Naive thymus-derived CD4-positive, alpha-beta T cell (primary cell): ENCODE results near the gene SPSB3. TPM values are rescaled to one million over a fixed set of nuclear protein-coding genes. Genes with fewer than 3 reads are reported as not detected.

Source experiments
- ATAC-seq: fragments of 150-1000 bp; cut with Tn5 transposase; 2 replicates; pipeline ENCODE4 v1.10.0; 2021; ENCODE audit warnings: mild to moderate bottlenecking, moderate library complexity
- CTCF ChIA-PET: fragments of 350-600 bp; sonication (Branson Sonifier 250); formaldehyde crosslinking; loops from one replicate; lab custom pipeline; 2021; ENCODE audit warnings: antibody characterized with exemption; lab: Charles Lee
- POLR2A ChIA-PET: fragments of 350-600 bp; sonication (Branson Sonifier 250); formaldehyde crosslinking; loops from one replicate; lab custom pipeline; 2021; ENCODE audit warnings: antibody characterized with exemption, inconsistent platforms; lab: Charles Lee
- DNase-seq, 9 donors: peaks; one replicate each; pipeline versions ENCODE4 v3.0.0 to v3.0.0-alpha.2; 2020 to 2022; ENCODE audit warnings: mixed read lengths in 1 of 9
- H3K27ac ChIP-seq: one replicate; pipeline ENCODE4 v1.7.0; 2013; ENCODE audit warnings: mild to moderate bottlenecking, low read depth, low read length, moderate library complexity
- H3K27me3 ChIP-seq, 2 donors: one replicate each; pipeline ENCODE4 v1.7.0; 2013; ENCODE audit warnings: low read length in 2 of 2, mild to moderate bottlenecking in 2 of 2, moderate library complexity in 2 of 2; ENCODE audit not compliant: control insufficient read depth in 2 of 2, insufficient read depth in 2 of 2
- H3K36me3 ChIP-seq, 3 experiments: 1 replicate in 2 of 3; 2 replicates in 1 of 3; pipeline ENCODE4 v1.7.0; 2013; ENCODE audit warnings: low read length in 3 of 3, mild to moderate bottlenecking in 3 of 3, moderate library complexity in 1 of 3; ENCODE audit not compliant: insufficient read depth in 3 of 3, control insufficient read depth in 2 of 3
- H3K4me1 ChIP-seq, 2 donors: one replicate each; pipeline ENCODE4 v1.7.0; 2013; ENCODE audit warnings: low read length in 2 of 2, mild to moderate bottlenecking in 2 of 2, moderate library complexity in 1 of 2; ENCODE audit not compliant: control insufficient read depth in 2 of 2, insufficient read depth in 2 of 2
- H3K4me3 ChIP-seq: 2 replicates; pipeline ENCODE4 v1.7.0; 2013; ENCODE audit warnings: mild to moderate bottlenecking, low read length
- H3K9me3 ChIP-seq, 3 experiments: 1 replicate in 2 of 3; 2 replicates in 1 of 3; pipeline ENCODE4 v1.7.0; 2013; ENCODE audit warnings: low read length in 3 of 3; ENCODE audit not compliant: control insufficient read depth in 2 of 3
- H3K27ac Mint-ChIP-seq, 9 donors: one replicate each; pipeline ENCODE4 v1.8.0; 2020 to 2022; ENCODE audit warnings: mixed read lengths in 9 of 9, mild to moderate bottlenecking in 8 of 9, moderate library complexity in 5 of 9, inconsistent platforms in 2 of 9
- H3K27me3 Mint-ChIP-seq, 5 donors: one replicate each; pipeline ENCODE4 v1.8.0; 2021 to 2022; ENCODE audit warnings: mixed read lengths in 5 of 5, mild to moderate bottlenecking in 1 of 5
- H3K36me3 Mint-ChIP-seq, 5 donors: one replicate each; pipeline ENCODE4 v1.8.0; 2020 to 2022; ENCODE audit warnings: mixed read lengths in 5 of 5, mild to moderate bottlenecking in 3 of 5, inconsistent platforms in 1 of 5
- H3K4me1 Mint-ChIP-seq, 7 donors: one replicate each; pipeline ENCODE4 v1.8.0; 2020 to 2022; ENCODE audit warnings: mixed read lengths in 7 of 7, mild to moderate bottlenecking in 3 of 7, inconsistent platforms in 1 of 7
- H3K4me3 Mint-ChIP-seq, 10 donors: one replicate each; pipeline ENCODE4 v1.8.0; 2020 to 2022; ENCODE audit warnings: mild to moderate bottlenecking in 10 of 10, mixed read lengths in 10 of 10, moderate library complexity in 6 of 10, inconsistent platforms in 2 of 10
- H3K9me3 Mint-ChIP-seq, 11 donors: one replicate each; pipeline ENCODE4 v1.8.0; 2020 to 2022; ENCODE audit warnings: mixed read lengths in 11 of 11, mild to moderate bottlenecking in 4 of 11, inconsistent platforms in 1 of 11, moderate library complexity in 1 of 11
- intact Hi-C, 2 donors: fragments of 100-400 bp; cut with micrococcal nuclease; formaldehyde crosslinking; loops; one replicate each; pipeline ENCODE4 v1.15.1; 2023
- polyA plus RNA-seq, 2 donors: library from polyadenylated mRNA; unstranded; fragments of 300-500 nt; fragmentation: Illumina TruSeq; gene quantifications; one replicate each; pipeline ENCODE4 v1.2.3, GENCODE V29; 2021
- total RNA-seq, 6 experiments: library from RNA in 5 of 6; stranded (reverse) in 5 of 6; gene quantifications; 1 replicate in 5 of 6; 2 replicates in 1 of 6; pipeline ENCODE4 v1.2.3 and lab custom pipeline; 2021 to 2026

The SPSB3 gene
- total and polyA plus RNA-seq, 7 experiments from 2014 or later, result 38.2 to 127 (median 67.0) TPM

- Mint-ChIP-seq H3K27me3 (peaks cover 0 to 2% (median 0%) of the 10 kb centered on the region in 5 donors), H3K36me3 (peaks cover 0 to 9% (median 0%) of the 10 kb centered on the region in 5 donors), H3K4me3 (peak within 1 kb of the TSS; percentile 91 to 99 (median 98)), H3K27ac (peak within 1 kb of the TSS; percentile 86 to 98 (median 95)), H3K9me3 (peaks cover 0 to 3% (median 0%) of the 10 kb centered on the region in 11 donors), H3K4me1 (peaks cover 8 to 23% (median 13%) of the 10 kb centered on the region in 7 donors)
- ATAC-seq (peak; percentile 38), DNase-seq (peak in 8 of 9 donors; percentile 42 to 61 (median 55))
- Histone ChIP-seq H3K36me3 (peaks cover 0 to 46% (median 0%) of the 10 kb centered on the region in 3 experiments), H3K4me1 (peaks cover 13 to 26% of the 10 kb centered on the region in 2 donors), H3K4me3 (peak within 1 kb of the TSS; percentile 70), H3K27me3 (no peaks in the 10 kb centered on the region), H3K27ac (peak within 1 kb of the TSS; percentile 85), H3K9me3 (no peaks in the 10 kb centered on the region)
- POLR2A ChIA-PET, result interaction anchor here (1.0 to 7.9 kb wide), 9 partner anchors 9 to 251 kb away, joined by 3 to 93 read pairs (median 4); partner anchors contain the start of genes FAHD1, HAGH, JPT2 and MAPK8IP3
- intact Hi-C loops, result loop anchor here (2.0 to 10.0 kb wide), 6 partner anchors 66 to 495 kb away; partner anchors contain the start of genes CRAMP1 (in 2 of the 2), IFT140 (in 2 of the 2), MAPK8IP3 (in 2 of the 2) and CLCN7 (in 1 of the 2)
- CTCF ChIA-PET, result interaction anchor here (0.7 to 3.3 kb wide), 2 partner anchors 9 to 10 kb away, joined by 4 to 13 read pairs; partner anchors contain the start of genes NUBP2 and SPSB3
Observed at GRCh38 chr16:1772362-1772907, 9.9 kb downstream of the SPSB3 start, which contains the start of gene EME2. EME2 (plus strand) TSS chr16:1772810; CDS start chr16:1773228, 418 bp downstream.

- Histone ChIP-seq H3K27me3 (no peaks in the 10 kb centered on the region), H3K4me3 (peak overlapping the region; percentile 70), H3K36me3 (peaks cover 0 to 46% (median 0%) of the 10 kb centered on the region in 3 experiments), H3K9me3 (no peaks in the 10 kb centered on the region), H3K27ac (peak overlapping the region; percentile 85), H3K4me1 (peaks cover 13 to 26% of the 10 kb centered on the region in 2 donors)
- intact Hi-C loops, result loop anchor here (2.0 to 10.0 kb wide), 7 partner anchors 65 to 495 kb away; partner anchors contain the start of genes CRAMP1 (in 2 of the 2), IFT140 (in 2 of the 2), MAPK8IP3 (in 2 of the 2) and CLCN7 (in 1 of the 2)
- peaks cover 0 to 3% (median 0%) of the 10 kb centered on the region in 11 donors for H3K9me3 Mint-ChIP-seq
- ATAC-seq, result no peak
- CTCF ChIA-PET, result interaction anchor here (3.3 kb wide), 1 partner anchor 11 kb away, joined by 13 read pairs; the partner anchor contains the start of genes NUBP2 and SPSB3
- POLR2A ChIA-PET, result interaction anchor here (1.2 to 7.9 kb wide), 6 partner anchors 9 to 66 kb away, joined by 3 to 93 read pairs (median 8); partner anchors contain the start of genes FAHD1, HAGH, MAPK8IP3 and NUBP2
- H3K27ac Mint-ChIP-seq, result peak overlapping the region; percentile 86 to 98 (median 95)
- H3K27me3 Mint-ChIP-seq, result peaks cover 0 to 2% (median 0%) of the 10 kb centered on the region in 5 donors
- H3K36me3 Mint-ChIP-seq, result peaks cover 0 to 9% (median 0%) of the 10 kb centered on the region in 5 donors
- peaks cover 8 to 23% (median 13%) of the 10 kb centered on the region in 7 donors for H3K4me1 Mint-ChIP-seq
- peak in 2 of 9 donors; percentile 28 to 38 for DNase-seq
- peak overlapping the region; percentile 91 to 99 (median 98) for H3K4me3 Mint-ChIP-seq
Observed at GRCh38 chr16:1771864-1772361, 10.5 kb downstream of the SPSB3 start.

- H3K4me3 Mint-ChIP-seq, result peak within 1 kb of the TSS; percentile 91 to 99 (median 98)
- peak within 1 kb of the TSS; percentile 85 for H3K27ac ChIP-seq
- H3K9me3 Mint-ChIP-seq, result peaks cover 0 to 3% (median 0%) of the 10 kb centered on the region in 11 donors
- peaks cover 0 to 2% (median 0%) of the 10 kb centered on the region in 5 donors for H3K27me3 Mint-ChIP-seq
- H3K9me3 ChIP-seq, result no peaks in the 10 kb centered on the region
- H3K4me1 ChIP-seq, result peaks cover 13 to 26% of the 10 kb centered on the region in 2 donors
- ChIA-PET CTCF (interaction anchor here (3.3 kb wide), 1 partner anchor 11 kb away, joined by 13 read pairs; the partner anchor contains the start of genes NUBP2 and SPSB3), POLR2A (interaction anchor here (1.3 to 7.9 kb wide), 5 partner anchors 9 to 65 kb away, joined by 3 to 93 read pairs (median 11); partner anchors contain the start of genes FAHD1, HAGH, MAPK8IP3 and NUBP2)
- peak within 1 kb of the TSS; percentile 86 to 98 (median 95) for H3K27ac Mint-ChIP-seq
- peaks cover 8 to 23% (median 13%) of the 10 kb centered on the region in 7 donors for H3K4me1 Mint-ChIP-seq
- H3K36me3 Mint-ChIP-seq, result peaks cover 0 to 9% (median 0%) of the 10 kb centered on the region in 5 donors
- H3K36me3 ChIP-seq, result peaks cover 0 to 46% (median 0%) of the 10 kb centered on the region in 3 experiments
- intact Hi-C loops, result loop anchor here (2.0 to 10.0 kb wide), 4 partner anchors 239 to 496 kb away; partner anchors contain the start of genes RNPS1 (in 1 of the 2), TMEM204 (in 1 of the 2) and UBE2I (in 1 of the 2)
- no peaks in the 10 kb centered on the region for H3K27me3 ChIP-seq
- H3K4me3 ChIP-seq, result peak within 1 kb of the TSS; percentile 70
- ATAC-seq, result peak; percentile 66
- DNase-seq, result peak; percentile 54 to 87 (median 67)
Observed at GRCh38 chr16:1771188-1771863, 11.0 kb downstream of the SPSB3 start, which contains the start of gene NME3. NME3 (minus strand) TSS chr16:1771543; CDS start chr16:1771534, 9 bp downstream.

GRCh38 chr16:1770328-1771187, 11.8 kb downstream of the SPSB3 start:
- Histone ChIP-seq H3K36me3 (peaks cover 0 to 46% (median 0%) of the 10 kb centered on the region in 3 experiments), H3K4me3 (peak overlapping the region; percentile 70), H3K9me3 (no peaks in the 10 kb centered on the region), H3K4me1 (peaks cover 13 to 26% of the 10 kb centered on the region in 2 donors), H3K27ac (peak overlapping the region; percentile 85), H3K27me3 (no peaks in the 10 kb centered on the region)
- CTCF ChIA-PET, result interaction anchor here (0.7 to 3.3 kb wide), 3 partner anchors 12 to 70 kb away, joined by 3 to 13 read pairs (median 3); partner anchors contain the start of genes NUBP2 and SPSB3
- intact Hi-C loops, result loop anchor here (2.0 to 10.0 kb wide), 4 partner anchors 238 to 497 kb away; partner anchors contain the start of genes RNPS1 (in 1 of the 2), TMEM204 (in 1 of the 2) and UBE2I (in 1 of the 2)
- Mint-ChIP-seq H3K36me3 (peaks cover 0 to 9% (median 0%) of the 10 kb centered on the region in 5 donors), H3K9me3 (peaks cover 0 to 3% (median 0%) of the 10 kb centered on the region in 11 donors), H3K27ac (peak overlapping the region in 7 of 9 donors; percentile 21 to 83 (median 70)), H3K4me1 (peaks cover 8 to 23% (median 13%) of the 10 kb centered on the region in 7 donors), H3K27me3 (peaks cover 0 to 2% (median 0%) of the 10 kb centered on the region in 5 donors), H3K4me3 (peak overlapping the region; percentile 73 to 98 (median 82))
- DNase-seq (peak in 6 of 9 donors; percentile 28 to 59 (median 36)), ATAC-seq (peak; percentile 31)
- POLR2A ChIA-PET, result interaction anchor here (1.3 to 7.9 kb wide), 3 partner anchors 8 to 65 kb away, joined by 3 to 93 read pairs (median 14); partner anchors contain the start of genes MAPK8IP3, NUBP2 and SPSB3
